ENCODE measurements around the gene IQGAP1. TPM values are rescaled to one million over a fixed set of nuclear protein-coding genes. Genes with fewer than 3 reads are reported as not detected.

The IQGAP1 gene
- total RNA-seq, 4 donors from 2014 or later, result 162 to 334 (median 168) TPM

- Histone ChIP-seq H3K9me3 (no peaks in the 10 kb centered on the region), H3K4me1 (peaks cover 0 to 57% (median 9%) of the 10 kb centered on the region in 4 donors), H3K36me3 (peaks cover 0 to 7% (median 0%) of the 10 kb centered on the region in 3 donors), H3K27me3 (no peaks in the 10 kb centered on the region), H3K27ac (peak overlapping the region in 1 of 4 donors; percentile 14), H3K4me3 (no peak overlapping the region)
- DNase-seq, result no peak
- TF ChIP-seq POLR2A (IDR thresholded peaks at IDR 0.05), result no peak
- TF ChIP-seq CTCF (IDR thresholded peaks at IDR 0.05), result no peak
These were observed 34.9 kb downstream of the IQGAP1 start for GRCh38 chr15:90422936-90423335.

- peaks cover 0 to 13% (median 0%) of the 10 kb centered on the region in 3 donors for H3K36me3 ChIP-seq
- DNase-seq, result no peak
- no peak overlapping the region for H3K4me3 ChIP-seq
- TF ChIP-seq POLR2A (IDR thresholded peaks at IDR 0.05) (no peak), CTCF (IDR thresholded peaks at IDR 0.05) (no peak)
- no peaks in the 10 kb centered on the region for H3K9me3 ChIP-seq
- H3K27me3 ChIP-seq, result no peaks in the 10 kb centered on the region
- H3K27ac ChIP-seq, result no peak overlapping the region
- peaks cover 0 to 49% (median 9%) of the 10 kb centered on the region in 4 donors for H3K4me1 ChIP-seq
These were observed 35.8 kb downstream of the IQGAP1 start for GRCh38 chr15:90423801-90424319.

GRCh38 chr15:90425726-90426346 lies 37.8 kb downstream of the IQGAP1 start:
- no peak for TF ChIP-seq POLR2A (IDR thresholded peaks at IDR 0.05)
- TF ChIP-seq CTCF (IDR thresholded peaks at IDR 0.05), result no peak
- no peak for DNase-seq
- H3K27ac ChIP-seq, result peak overlapping the region in 1 of 4 donors; percentile 5

GRCh38 chr15:90427185-90427584 lies 39.1 kb downstream of the IQGAP1 start:
- no peaks in the 10 kb centered on the region for H3K27me3 ChIP-seq
- peaks cover 0 to 27% (median 0%) of the 10 kb centered on the region in 3 donors for H3K36me3 ChIP-seq
- no peaks in the 10 kb centered on the region for H3K9me3 ChIP-seq
- DNase-seq, result no peak
- TF ChIP-seq POLR2A (IDR thresholded peaks at IDR 0.05) (no peak), CTCF (IDR thresholded peaks at IDR 0.05) (no peak)
- H3K4me1 ChIP-seq, result peaks cover 0 to 19% (median 2%) of the 10 kb centered on the region in 4 donors
- H3K4me3 ChIP-seq, result no peak overlapping the region
- H3K27ac ChIP-seq, result no peak overlapping the region

More at GRCh38 chr15:90425726-90426346, 37.8 kb downstream of the IQGAP1 start:
- Histone ChIP-seq H3K27me3 (no peaks in the 10 kb centered on the region), H3K4me1 (peaks cover 0 to 29% (median 5%) of the 10 kb centered on the region in 4 donors), H3K4me3 (no peak overlapping the region), H3K9me3 (no peaks in the 10 kb centered on the region), H3K36me3 (peaks cover 0 to 27% (median 0%) of the 10 kb centered on the region in 3 donors)

- H3K4me1 ChIP-seq, result peaks cover 0 to 11% (median 0%) of the 10 kb centered on the region in 4 donors
- no peak overlapping the region for H3K27ac ChIP-seq
- TF ChIP-seq CTCF (IDR thresholded peaks at IDR 0.05), result no peak
- TF ChIP-seq POLR2A (IDR thresholded peaks at IDR 0.05), result no peak
- no peak overlapping the region for H3K4me3 ChIP-seq
- H3K9me3 ChIP-seq, result no peaks in the 10 kb centered on the region
- no peak for DNase-seq
- no peaks in the 10 kb centered on the region for H3K27me3 ChIP-seq
- H3K36me3 ChIP-seq, result peaks cover 0 to 42% (median 0%) of the 10 kb centered on the region in 3 donors
These were observed 44.2 kb downstream of the IQGAP1 start for GRCh38 chr15:90432253-90432652.

Measured in Peyer's patch (tissue), 4 donors.